Measurements from ENCODE around the gene DDX54. TPM values are rescaled to one million over a fixed set of nuclear protein-coding genes. Genes with fewer than 3 reads are reported as not detected.

DDX54 gene
- total and polyA plus RNA-seq, 7 donors = 53.6 to 93.5 (median 79.4) TPM

DNA sequence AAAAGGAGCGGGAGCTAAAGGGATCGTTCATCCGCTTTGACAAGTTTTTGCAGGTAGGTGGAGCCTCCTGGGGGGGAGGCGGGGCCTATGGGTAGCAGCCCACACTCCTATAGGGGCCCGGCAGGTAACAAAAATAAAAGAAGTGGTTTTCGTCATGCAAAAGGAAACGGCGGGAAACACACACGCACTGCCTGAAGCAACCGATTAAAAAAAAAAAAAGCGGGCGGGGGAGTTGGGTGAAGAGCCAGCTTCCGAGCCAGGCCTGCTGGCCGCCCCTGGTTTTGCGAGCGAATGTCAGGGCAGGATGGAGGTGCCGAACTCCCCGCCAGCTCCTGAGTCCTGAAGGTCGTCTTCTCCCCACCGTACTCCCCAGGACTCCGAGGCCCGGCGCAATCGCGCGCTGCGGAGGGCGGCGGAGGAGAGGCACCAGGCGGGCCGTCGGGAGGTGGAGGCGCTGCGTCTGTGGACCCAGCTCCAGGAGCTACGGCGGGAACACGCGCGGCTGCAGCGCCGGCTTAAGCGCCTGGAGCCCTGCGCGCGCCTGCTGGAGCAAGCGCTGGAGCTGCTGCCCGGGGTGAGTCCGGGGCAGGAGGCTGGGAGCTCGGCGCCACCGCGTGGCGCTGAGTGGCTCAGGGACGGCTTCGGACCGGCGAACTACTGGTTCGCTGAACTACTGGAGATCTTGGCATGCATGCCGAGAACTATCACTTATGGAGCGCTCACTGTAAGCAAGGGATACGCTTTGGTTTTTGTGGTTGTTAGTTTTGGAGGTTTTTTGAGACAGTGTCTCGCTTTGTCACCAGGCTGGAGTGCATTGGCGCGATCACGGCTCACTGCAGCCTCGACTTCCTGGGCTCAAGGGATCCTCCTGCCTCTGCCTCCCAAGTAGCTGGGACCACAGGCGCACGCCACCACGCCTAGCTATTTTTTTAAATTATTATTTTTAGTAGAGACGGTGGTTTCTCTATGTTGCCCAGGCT lies 32.2 kb downstream of the DDX54 start:
- Histone ChIP-seq H3K36me3 (ENCODE audit: insufficient read depth in 1 of 2, low read depth in 1 of 2) (peaks cover 2 to 9% of the 10 kb centered on the region in 2 donors), H3K4me1 (peaks cover 8% of the 10 kb centered on the region), H3K27me3 (ENCODE audit: insufficient read depth in 3 of 3, low read length in 2 of 3) (peaks cover 0 to 59% (median 9%) of the 10 kb centered on the region in 3 donors), H3K9me3 (no peaks in the 10 kb centered on the region), H3K27ac (no peak overlapping the region), H3K4me3 (peak overlapping the region; percentile 50)
- ATAC-seq = peak; percentile 70 to 76 (median 72)
- peak; percentile 62 to 75 for DNase-seq
- 7 to 8% (median 7%) methylated on average over 69 to 70 of the region's 70 CpGs for WGBS, 3 donors
- intact Hi-C loops (cut with DNase I) = loop anchor here (5.0 to 10.0 kb wide), 2 partner anchors 98 to 106 kb away; partner anchors contain the start of gene DTX1 (in 1 of the 2)
- TF ChIP-seq, protein P1, sequence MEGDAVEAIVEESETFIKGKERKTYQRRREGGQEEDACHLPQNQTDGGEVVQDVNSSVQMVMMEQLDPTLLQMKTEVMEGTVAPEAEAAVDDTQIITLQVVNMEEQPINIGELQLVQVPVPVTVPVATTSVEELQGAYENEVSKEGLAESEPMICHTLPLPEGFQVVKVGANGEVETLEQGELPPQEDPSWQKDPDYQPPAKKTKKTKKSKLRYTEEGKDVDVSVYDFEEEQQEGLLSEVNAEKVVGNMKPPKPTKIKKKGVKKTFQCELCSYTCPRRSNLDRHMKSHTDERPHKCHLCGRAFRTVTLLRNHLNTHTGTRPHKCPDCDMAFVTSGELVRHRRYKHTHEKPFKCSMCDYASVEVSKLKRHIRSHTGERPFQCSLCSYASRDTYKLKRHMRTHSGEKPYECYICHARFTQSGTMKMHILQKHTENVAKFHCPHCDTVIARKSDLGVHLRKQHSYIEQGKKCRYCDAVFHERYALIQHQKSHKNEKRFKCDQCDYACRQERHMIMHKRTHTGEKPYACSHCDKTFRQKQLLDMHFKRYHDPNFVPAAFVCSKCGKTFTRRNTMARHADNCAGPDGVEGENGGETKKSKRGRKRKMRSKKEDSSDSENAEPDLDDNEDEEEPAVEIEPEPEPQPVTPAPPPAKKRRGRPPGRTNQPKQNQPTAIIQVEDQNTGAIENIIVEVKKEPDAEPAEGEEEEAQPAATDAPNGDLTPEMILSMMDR (IDR thresholded peaks at IDR 0.05) = no peak

- WGBS, 3 donors = 24 to 29% (median 26%) methylated on average over 9 of the region's 9 CpGs
- intact Hi-C loops (cut with DNase I) = loop anchor here (5.0 to 10.0 kb wide), 2 partner anchors 98 to 105 kb away; partner anchors contain the start of gene DTX1 (in 1 of the 2)
- DNase-seq (no peak), ATAC-seq (no peak)
- Histone ChIP-seq H3K4me3 (peak overlapping the region; percentile 50), H3K4me1 (peaks cover 8% of the 10 kb centered on the region), H3K27ac (no peak overlapping the region), H3K27me3 (ENCODE audit: insufficient read depth in 3 of 3, low read length in 2 of 3) (peaks cover 0 to 63% (median 9%) of the 10 kb centered on the region in 3 donors), H3K9me3 (no peaks in the 10 kb centered on the region), H3K36me3 (ENCODE audit: insufficient read depth in 1 of 2, low read depth in 1 of 2) (peaks cover 0 to under 1% of the 10 kb centered on the region in 2 donors)
- TF ChIP-seq, protein P1 (IDR thresholded peaks at IDR 0.05) = no peak
Measured at GRCh38 chr12:113152196-113152834, 33.0 kb downstream of the DDX54 start.

DNA sequence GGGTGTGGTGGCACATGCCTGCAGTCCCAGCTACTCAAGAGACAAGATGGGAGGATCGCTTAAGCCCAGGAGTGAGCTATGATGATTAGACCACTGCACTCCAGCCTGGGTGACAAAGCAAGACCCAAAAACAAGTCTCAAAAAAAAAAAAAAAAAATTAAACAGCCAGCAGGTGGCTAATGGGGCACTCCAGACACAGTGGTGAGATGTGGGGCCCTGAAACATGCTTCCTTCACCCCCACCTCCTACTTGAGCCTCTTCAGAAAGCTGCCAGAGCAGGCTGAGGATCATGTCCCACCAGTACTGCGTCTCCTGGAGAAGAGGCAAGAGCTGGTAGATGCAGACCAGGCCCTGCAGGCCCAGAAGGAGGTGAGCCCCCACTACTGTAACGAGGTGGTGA lies 33.6 kb downstream of the DDX54 start:
- Histone ChIP-seq H3K4me3 (no peak overlapping the region), H3K4me1 (peaks cover 8% of the 10 kb centered on the region), H3K27me3 (ENCODE audit: insufficient read depth in 3 of 3, low read length in 2 of 3) (peaks cover 0 to 64% (median 9%) of the 10 kb centered on the region in 3 donors), H3K9me3 (no peaks in the 10 kb centered on the region), H3K27ac (no peak overlapping the region), H3K36me3 (ENCODE audit: insufficient read depth in 1 of 2, low read depth in 1 of 2) (no peaks in the 10 kb centered on the region)
- TF ChIP-seq, protein P1 (IDR thresholded peaks at IDR 0.05) = no peak
- ATAC-seq (no peak), DNase-seq (no peak)
- intact Hi-C loops (cut with DNase I) = loop anchor here (5.0 to 10.0 kb wide), 2 partner anchors 97 to 104 kb away; partner anchors contain the start of gene DTX1 (in 1 of the 2)
- 91 to 97% (median 92%) methylated on average over 3 of the region's 3 CpGs for WGBS, 3 donors

DNA sequence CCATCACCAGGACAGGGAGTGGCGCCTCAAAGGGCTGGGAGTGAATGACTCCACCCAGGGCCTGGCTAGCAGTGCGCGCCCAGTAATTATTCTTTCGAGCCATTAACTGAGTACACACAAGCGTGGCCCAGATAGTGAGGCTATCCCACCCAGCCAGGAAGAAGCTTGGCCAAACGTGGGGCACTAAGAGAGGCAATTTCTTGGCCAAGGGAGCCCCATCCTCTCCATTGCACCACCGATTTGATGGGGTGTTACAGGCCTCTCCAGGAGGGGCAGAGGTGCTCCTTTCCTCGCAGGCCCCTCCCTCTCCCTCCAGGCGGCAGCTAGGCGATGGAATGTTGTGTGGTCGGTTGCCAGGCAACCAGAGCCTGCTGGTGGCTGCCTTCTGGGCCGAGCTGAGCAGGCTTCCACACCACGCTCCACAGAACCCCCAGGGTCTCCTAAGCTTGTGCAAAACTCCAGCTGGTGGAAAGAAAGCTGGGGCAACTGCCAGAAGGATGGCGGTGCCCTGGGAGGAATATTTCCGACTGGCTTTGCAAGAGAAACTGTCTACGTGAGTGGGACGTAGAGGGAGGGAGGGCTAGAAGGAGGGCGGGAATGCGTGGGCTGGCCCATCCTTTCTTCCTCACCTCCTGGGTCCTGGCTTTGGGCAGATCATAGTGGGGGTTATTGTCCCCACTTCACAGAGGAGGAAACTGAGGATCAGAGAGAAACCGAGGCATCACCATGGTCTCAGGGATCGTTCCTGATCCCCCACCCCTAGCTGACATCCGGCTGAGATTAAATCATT lies 35.7 kb downstream of the DDX54 start, which contains the start of gene CFAP73:
Gene CFAP73 (plus strand): TSS at position 364 of the 790 bp plus-strand sequence. CDS start 134 bp downstream, at position 498.
- Histone ChIP-seq H3K4me1 (peaks cover 8% of the 10 kb centered on the region), H3K27ac (no peak within 1 kb of the TSS), H3K9me3 (no peaks in the 10 kb centered on the region), H3K36me3 (ENCODE audit: insufficient read depth in 1 of 2, low read depth in 1 of 2) (no peaks in the 10 kb centered on the region), H3K4me3 (no peak within 1 kb of the TSS), H3K27me3 (ENCODE audit: insufficient read depth in 3 of 3, low read length in 2 of 3) (peaks cover 0 to 48% (median 9%) of the 10 kb centered on the region in 3 donors)
- intact Hi-C loops (cut with DNase I) = loop anchor here (5.0 to 10.0 kb wide), 2 partner anchors 95 to 102 kb away; partner anchors contain the start of gene DTX1 (in 1 of the 2)
- ATAC-seq (no peak), DNase-seq (no peak)
- TF ChIP-seq, protein P1 (IDR thresholded peaks at IDR 0.05) = no peak
- 19 to 22% (median 21%) methylated on average over 22 of the region's 22 CpGs for WGBS, 3 donors

Data from psoas muscle (tissue), 8 donors.